Measurements from ENCODE around the gene SH3RF3.

- TF ChIP-seq CTCF (IDR thresholded peaks at IDR 0.05) (no peak), EZH2 (IDR thresholded peaks at IDR 0.05) (no peak)
These were observed 136.4 kb downstream of the SH3RF3 start for GRCh38 chr2:109265369-109265768.
